ENCODE results near the gene BRWD1. TPM values are rescaled to one million over a fixed set of nuclear protein-coding genes. Genes with fewer than 3 reads are reported as not detected.

The BRWD1 gene
- total RNA-seq, 2 donors from 2014 or later, result 43.2 to 83.8 TPM

DNA sequence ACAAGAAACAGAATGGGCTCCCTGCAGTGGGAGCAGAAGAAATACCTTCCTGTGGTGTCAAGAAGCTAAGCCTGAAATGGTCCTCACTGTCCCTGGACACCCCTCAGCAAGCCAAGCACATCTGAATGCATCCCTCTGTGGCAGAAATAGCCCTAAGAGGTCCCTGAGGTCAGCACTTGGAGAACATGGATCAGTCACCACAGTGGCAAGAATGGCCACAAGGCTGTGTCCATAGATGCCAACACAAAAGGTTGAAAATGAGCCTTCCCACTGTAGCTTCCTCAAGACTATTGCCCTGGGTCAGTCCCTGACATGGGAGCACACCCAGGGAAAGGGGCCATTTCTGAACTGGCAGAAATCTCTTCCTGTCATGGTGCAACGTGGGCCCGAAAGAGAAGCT is 157.9 kb downstream of the BRWD1 start:
- no peak for DNase-seq (ENCODE audit: low spot score)
- 92% methylated on average over 2 of the region's 2 CpGs for WGBS
- no peaks in the 10 kb centered on the region for H3K27me3 ChIP-seq (replicated peaks; ENCODE audit: insufficient read depth)
- TF ChIP-seq, protein P1, sequence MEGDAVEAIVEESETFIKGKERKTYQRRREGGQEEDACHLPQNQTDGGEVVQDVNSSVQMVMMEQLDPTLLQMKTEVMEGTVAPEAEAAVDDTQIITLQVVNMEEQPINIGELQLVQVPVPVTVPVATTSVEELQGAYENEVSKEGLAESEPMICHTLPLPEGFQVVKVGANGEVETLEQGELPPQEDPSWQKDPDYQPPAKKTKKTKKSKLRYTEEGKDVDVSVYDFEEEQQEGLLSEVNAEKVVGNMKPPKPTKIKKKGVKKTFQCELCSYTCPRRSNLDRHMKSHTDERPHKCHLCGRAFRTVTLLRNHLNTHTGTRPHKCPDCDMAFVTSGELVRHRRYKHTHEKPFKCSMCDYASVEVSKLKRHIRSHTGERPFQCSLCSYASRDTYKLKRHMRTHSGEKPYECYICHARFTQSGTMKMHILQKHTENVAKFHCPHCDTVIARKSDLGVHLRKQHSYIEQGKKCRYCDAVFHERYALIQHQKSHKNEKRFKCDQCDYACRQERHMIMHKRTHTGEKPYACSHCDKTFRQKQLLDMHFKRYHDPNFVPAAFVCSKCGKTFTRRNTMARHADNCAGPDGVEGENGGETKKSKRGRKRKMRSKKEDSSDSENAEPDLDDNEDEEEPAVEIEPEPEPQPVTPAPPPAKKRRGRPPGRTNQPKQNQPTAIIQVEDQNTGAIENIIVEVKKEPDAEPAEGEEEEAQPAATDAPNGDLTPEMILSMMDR (IDR thresholded peaks at IDR 0.05), result no peak
- TF ChIP-seq POLR2A (IDR thresholded peaks at IDR 0.05), result no peak
- TF ChIP-seq POLR2AphosphoS5 (IDR thresholded peaks at IDR 0.05), result no peak
- H3K27ac ChIP-seq, result no peak overlapping the region
- H3K9me3 ChIP-seq, result no peaks in the 10 kb centered on the region
- intact Hi-C loops (cut with DNase I), result no loop called here
- H3K36me3 ChIP-seq, result no peaks in the 10 kb centered on the region
- no peaks in the 10 kb centered on the region for H3K4me1 ChIP-seq (replicated peaks)
- H3K4me3 ChIP-seq, result no peak overlapping the region

DNA sequence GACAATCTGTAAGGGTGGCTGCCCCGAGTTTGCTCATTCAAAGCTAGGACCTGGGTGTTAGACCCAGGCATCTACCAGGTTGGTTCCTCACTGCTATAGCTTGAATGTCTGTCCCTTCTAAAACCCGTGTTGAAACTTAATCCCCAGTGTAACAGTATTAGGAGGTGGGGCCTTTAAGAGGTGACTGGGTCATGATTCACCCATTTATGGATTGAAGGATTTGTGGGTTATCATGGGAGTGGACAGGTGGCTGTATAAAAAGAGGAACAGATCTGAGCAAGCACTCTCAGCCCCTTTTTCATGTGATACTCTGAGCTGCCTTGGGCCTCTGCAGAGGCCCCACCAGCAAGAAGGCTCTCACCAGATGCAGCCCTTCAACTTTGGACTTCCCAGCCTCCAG is 159.6 kb downstream of the BRWD1 start:
- Histone ChIP-seq H3K36me3 (no peaks in the 10 kb centered on the region), H3K27ac (no peak overlapping the region), H3K27me3 (replicated peaks; ENCODE audit: insufficient read depth) (no peaks in the 10 kb centered on the region), H3K9me3 (no peaks in the 10 kb centered on the region), H3K4me1 (replicated peaks) (no peaks in the 10 kb centered on the region), H3K4me3 (no peak overlapping the region)
- TF ChIP-seq POLR2A (IDR thresholded peaks at IDR 0.05) (no peak), POLR2AphosphoS5 (IDR thresholded peaks at IDR 0.05) (no peak)
- TF ChIP-seq, protein P1 (IDR thresholded peaks at IDR 0.05), result no peak
- DNase-seq (ENCODE audit: low spot score), result no peak
- WGBS, result 91% methylated on average over 2 of the region's 2 CpGs
- intact Hi-C loops (cut with DNase I), result no loop called here

DNA sequence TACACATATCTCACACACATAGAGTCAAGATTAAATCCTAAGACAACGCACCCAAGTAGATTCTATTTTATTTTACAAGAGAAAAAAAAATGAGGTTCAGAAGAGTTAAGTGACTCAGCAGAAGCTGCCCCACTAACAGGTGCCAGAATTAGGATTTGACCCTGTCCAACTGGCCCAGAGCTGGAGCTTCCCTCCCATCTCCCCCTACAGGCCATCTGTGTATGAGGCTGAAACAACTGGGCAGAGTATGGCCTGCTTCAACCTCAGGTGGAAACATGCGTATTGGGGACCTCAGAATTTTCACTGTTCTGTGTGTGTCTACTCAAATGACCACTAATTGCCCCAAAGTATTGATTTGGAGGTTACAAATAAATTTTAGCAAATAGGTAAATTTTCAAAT is 160.1 kb downstream of the BRWD1 start:
- Histone ChIP-seq H3K9me3 (no peaks in the 10 kb centered on the region), H3K27me3 (replicated peaks; ENCODE audit: insufficient read depth) (no peaks in the 10 kb centered on the region), H3K4me3 (no peak overlapping the region), H3K27ac (no peak overlapping the region), H3K4me1 (replicated peaks) (no peaks in the 10 kb centered on the region), H3K36me3 (no peaks in the 10 kb centered on the region)
- WGBS, result 92% methylated on average over 2 of the region's 2 CpGs
- DNase-seq (ENCODE audit: low spot score), result no peak
- intact Hi-C loops (cut with DNase I), result no loop called here
- no peak for TF ChIP-seq POLR2AphosphoS5 (IDR thresholded peaks at IDR 0.05)
- no peak for TF ChIP-seq POLR2A (IDR thresholded peaks at IDR 0.05)
- TF ChIP-seq, protein P1 (IDR thresholded peaks at IDR 0.05), result no peak

DNA sequence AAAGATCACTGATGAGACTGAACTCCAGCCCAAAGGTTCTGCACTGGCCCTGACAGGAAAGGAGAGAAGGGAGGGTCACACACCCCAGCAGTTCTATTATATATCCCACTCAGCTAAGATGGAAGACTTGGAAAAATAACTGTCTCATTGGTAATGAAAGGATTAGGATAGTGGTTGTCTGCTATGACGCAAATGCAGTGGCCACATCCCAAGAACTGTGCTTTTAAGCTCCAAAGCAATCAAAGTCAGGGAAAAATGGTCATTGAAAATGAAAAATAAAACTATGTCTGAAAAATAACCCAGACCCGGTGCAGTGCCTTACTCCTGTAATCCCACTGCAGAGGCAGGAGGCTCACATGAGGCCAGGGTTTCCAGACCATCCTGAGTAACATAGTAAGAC is 161.2 kb downstream of the BRWD1 start:
- Histone ChIP-seq H3K36me3 (no peaks in the 10 kb centered on the region), H3K4me1 (replicated peaks) (no peaks in the 10 kb centered on the region), H3K9me3 (no peaks in the 10 kb centered on the region), H3K4me3 (no peak overlapping the region), H3K27ac (no peak overlapping the region), H3K27me3 (replicated peaks; ENCODE audit: insufficient read depth) (no peaks in the 10 kb centered on the region)
- WGBS, result 97% methylated on average over 2 of the region's 2 CpGs
- no peak for DNase-seq (ENCODE audit: low spot score)
- intact Hi-C loops (cut with DNase I), result no loop called here
- TF ChIP-seq POLR2AphosphoS5 (IDR thresholded peaks at IDR 0.05) (no peak), POLR2A (IDR thresholded peaks at IDR 0.05) (no peak)
- TF ChIP-seq, protein P1 (IDR thresholded peaks at IDR 0.05), result no peak

DNA sequence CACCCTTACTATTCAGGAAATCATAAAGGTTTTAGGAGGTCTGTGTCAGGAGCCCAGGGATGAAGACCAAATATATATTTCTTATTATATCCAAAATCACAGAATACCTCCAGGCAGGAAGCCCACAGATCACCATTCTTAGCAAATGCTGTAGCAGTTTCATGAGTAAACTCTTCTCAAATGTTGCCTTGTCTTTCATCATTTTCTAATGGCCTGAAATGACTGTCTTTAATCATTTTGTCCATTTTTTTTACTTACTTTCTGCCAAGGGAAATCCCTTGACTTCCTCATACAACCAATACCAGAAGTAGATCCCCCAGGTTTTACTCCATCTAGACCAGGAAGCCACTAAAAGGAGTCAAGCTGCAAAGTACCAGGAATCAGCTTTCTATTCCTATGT is 162.6 kb downstream of the BRWD1 start:
- DNase-seq (ENCODE audit: low spot score), result no peak
- no peak overlapping the region for H3K4me3 ChIP-seq
- no peaks in the 10 kb centered on the region for H3K4me1 ChIP-seq (replicated peaks)
- H3K27me3 ChIP-seq (replicated peaks; ENCODE audit: insufficient read depth), result no peaks in the 10 kb centered on the region
- intact Hi-C loops (cut with DNase I), result no loop called here
- no peaks in the 10 kb centered on the region for H3K36me3 ChIP-seq
- TF ChIP-seq, protein P1 (IDR thresholded peaks at IDR 0.05), result no peak
- TF ChIP-seq POLR2AphosphoS5 (IDR thresholded peaks at IDR 0.05), result no peak
- no peak overlapping the region for H3K27ac ChIP-seq
- H3K9me3 ChIP-seq, result no peaks in the 10 kb centered on the region
